ENCODE results near the gene GJA3.

The GJA3 gene

GRCh38 chr13:20192158-20192835 is 31.4 kb upstream of the GJA3 start:
- TF ChIP-seq CTCF (IDR thresholded peaks at IDR 0.05): no peak
- no peaks in the 10 kb centered on the region for H3K36me3 ChIP-seq
- peaks cover 75% of the 10 kb centered on the region for H3K27me3 ChIP-seq
- H3K9me3 ChIP-seq: no peaks in the 10 kb centered on the region
- peaks cover 34 to 65% of the 10 kb centered on the region in 2 experiments for H3K4me1 ChIP-seq (ENCODE audit: control insufficient read depth in 1 of 2, insufficient read depth in 1 of 2, low read depth in 1 of 2, low read length in 1 of 2)
- H3K4me3 ChIP-seq (ENCODE audit: low read depth in 1 of 2, low read length in 1 of 2): peak overlapping the region; percentile 29 to 61
- H3K27ac ChIP-seq: no peak overlapping the region

GRCh38 chr13:20191311-20192157 is 30.7 kb upstream of the GJA3 start:
- Histone ChIP-seq H3K36me3 (no peaks in the 10 kb centered on the region), H3K9me3 (no peaks in the 10 kb centered on the region), H3K4me3 (ENCODE audit: low read depth in 1 of 2, low read length in 1 of 2) (peak overlapping the region; percentile 29 to 61), H3K4me1 (ENCODE audit: control insufficient read depth in 1 of 2, insufficient read depth in 1 of 2, low read depth in 1 of 2, low read length in 1 of 2) (peaks cover 32 to 61% of the 10 kb centered on the region in 2 experiments), H3K27me3 (peaks cover 67% of the 10 kb centered on the region), H3K27ac (no peak overlapping the region)
- no peak for TF ChIP-seq CTCF (IDR thresholded peaks at IDR 0.05)

- H3K9me3 ChIP-seq: no peaks in the 10 kb centered on the region
- H3K36me3 ChIP-seq: no peaks in the 10 kb centered on the region
- H3K4me1 ChIP-seq (ENCODE audit: control insufficient read depth in 1 of 2, insufficient read depth in 1 of 2, low read depth in 1 of 2, low read length in 1 of 2): peaks cover 28 to 55% of the 10 kb centered on the region in 2 experiments
- no peak overlapping the region for H3K4me3 ChIP-seq (ENCODE audit: low read depth in 1 of 2, low read length in 1 of 2)
- no peak for TF ChIP-seq CTCF (IDR thresholded peaks at IDR 0.05)
- H3K27ac ChIP-seq: no peak overlapping the region
- H3K27me3 ChIP-seq: peaks cover 59% of the 10 kb centered on the region
Observed at GRCh38 chr13:20190481-20191310, 29.8 kb upstream of the GJA3 start.

- TF ChIP-seq CTCF (IDR thresholded peaks at IDR 0.05): no peak
- Histone ChIP-seq H3K4me1 (ENCODE audit: control insufficient read depth in 1 of 2, insufficient read depth in 1 of 2, low read depth in 1 of 2, low read length in 1 of 2) (peaks cover 26 to 50% of the 10 kb centered on the region in 2 experiments), H3K36me3 (no peaks in the 10 kb centered on the region), H3K27me3 (peaks cover 53% of the 10 kb centered on the region), H3K27ac (no peak overlapping the region), H3K4me3 (ENCODE audit: low read depth in 1 of 2, low read length in 1 of 2) (no peak overlapping the region), H3K9me3 (no peaks in the 10 kb centered on the region)
Observed at GRCh38 chr13:20190076-20190475, 29.2 kb upstream of the GJA3 start.

Data from neutrophil (primary cell).